Measurements from ENCODE around the gene NOL4L.
"Not testable (repeated sequence)": the region's sequence is repeated elsewhere in the genome, so short reads cannot be mapped to it uniquely, and the experiment has no call there.

The NOL4L gene

DNA sequence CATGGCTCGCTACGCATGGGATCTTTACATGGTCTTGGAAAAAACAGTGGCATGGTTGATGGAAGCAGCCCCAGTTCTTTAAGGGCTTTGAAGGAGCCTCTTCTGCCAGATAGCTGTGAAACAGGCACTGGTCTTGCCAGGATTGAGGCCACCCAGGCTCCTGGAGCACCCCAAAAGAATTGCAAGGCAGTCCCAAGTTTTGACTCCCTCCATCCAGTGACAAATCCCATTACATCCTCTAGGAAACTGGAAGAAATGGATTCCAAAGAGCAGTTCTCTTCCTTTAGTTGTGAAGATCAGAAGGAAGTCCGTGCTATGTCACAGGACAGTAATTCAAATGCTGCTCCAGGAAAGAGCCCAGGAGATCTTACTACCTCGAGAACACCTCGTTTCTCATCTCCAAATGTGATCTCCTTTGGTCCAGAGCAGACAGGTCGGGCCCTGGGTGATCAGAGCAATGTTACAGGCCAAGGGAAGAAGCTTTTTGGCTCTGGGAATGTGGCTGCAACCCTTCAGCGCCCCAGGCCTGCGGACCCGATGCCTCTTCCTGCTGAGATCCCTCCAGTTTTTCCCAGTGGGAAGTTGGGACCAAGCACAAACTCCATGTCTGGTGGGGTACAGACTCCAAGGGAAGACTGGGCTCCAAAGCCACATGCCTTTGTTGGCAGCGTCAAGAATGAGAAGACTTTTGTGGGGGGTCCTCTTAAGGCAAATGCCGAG is 148.8 kb downstream of the NOL4L start:
- in situ Hi-C loops (cut with MboI; ENCODE audit: low sequenced_read_pairs): no loop called here

DNA sequence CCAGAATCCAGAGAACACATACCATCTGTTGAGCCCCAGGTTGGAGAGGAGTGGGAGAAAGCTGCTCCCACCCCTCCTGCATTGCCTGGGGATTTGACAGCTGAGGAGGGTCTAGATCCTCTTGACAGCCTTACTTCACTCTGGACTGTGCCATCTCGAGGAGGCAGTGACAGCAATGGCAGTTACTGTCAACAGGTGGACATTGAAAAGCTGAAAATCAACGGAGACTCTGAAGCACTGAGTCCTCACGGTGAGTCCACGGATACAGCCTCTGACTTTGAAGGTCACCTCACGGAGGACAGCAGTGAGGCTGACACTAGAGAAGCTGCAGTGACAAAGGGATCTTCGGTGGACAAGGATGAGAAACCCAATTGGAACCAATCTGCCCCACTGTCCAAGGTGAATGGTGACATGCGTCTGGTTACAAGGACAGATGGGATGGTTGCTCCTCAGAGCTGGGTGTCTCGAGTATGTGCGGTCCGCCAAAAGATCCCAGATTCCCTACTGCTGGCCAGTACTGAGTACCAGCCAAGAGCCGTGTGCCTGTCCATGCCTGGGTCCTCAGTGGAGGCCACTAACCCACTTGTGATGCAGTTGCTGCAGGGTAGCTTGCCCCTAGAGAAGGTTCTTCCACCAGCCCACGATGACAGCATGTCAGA is 149.6 kb downstream of the NOL4L start:
- in situ Hi-C loops (cut with MboI; ENCODE audit: low sequenced_read_pairs): no loop called here

DNA sequence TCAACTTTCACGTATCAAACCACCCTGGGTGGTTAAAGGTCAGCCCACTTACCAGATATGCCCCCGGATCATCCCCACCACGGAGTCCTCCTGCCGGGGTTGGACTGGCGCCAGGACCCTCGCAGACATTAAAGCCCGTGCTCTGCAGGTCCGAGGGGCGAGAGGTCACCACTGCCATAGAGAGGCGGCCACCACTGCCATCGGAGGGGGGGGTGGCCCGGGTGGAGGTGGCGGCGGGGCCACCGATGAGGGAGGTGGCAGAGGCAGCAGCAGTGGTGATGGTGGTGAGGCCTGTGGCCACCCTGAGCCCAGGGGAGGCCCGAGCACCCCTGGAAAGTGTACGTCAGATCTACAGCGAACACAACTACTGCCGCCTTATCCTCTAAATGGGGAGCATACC is 150.7 kb downstream of the NOL4L start:
- in situ Hi-C loops (cut with MboI; ENCODE audit: low sequenced_read_pairs): no loop called here

DNA sequence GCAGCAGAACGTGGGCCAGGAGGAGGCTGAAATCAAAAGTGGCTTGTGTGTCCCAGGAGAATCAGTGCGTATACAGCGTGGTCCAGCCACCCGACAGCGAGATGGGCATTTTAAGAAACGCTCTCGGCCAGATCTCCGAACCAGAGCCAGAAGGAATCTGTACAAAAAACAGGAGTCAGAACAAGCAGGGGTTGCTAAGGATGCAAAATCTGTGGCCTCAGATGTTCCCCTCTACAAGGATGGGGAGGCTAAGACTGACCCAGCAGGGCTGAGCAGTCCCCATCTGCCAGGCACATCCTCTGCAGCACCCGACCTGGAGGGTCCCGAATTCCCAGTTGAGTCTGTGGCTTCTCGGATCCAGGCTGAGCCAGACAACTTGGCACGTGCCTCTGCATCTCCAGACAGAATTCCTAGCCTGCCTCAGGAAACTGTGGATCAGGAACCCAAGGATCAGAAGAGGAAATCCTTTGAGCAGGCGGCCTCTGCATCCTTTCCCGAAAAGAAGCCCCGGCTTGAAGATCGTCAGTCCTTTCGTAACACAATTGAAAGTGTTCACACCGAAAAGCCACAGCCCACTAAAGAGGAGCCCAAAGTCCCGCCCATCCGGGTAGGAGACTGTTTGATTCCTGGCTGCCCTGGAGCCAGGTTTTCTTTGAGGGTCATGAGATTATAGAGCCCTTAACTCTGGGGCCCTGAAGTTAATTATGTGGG is 151.7 kb downstream of the NOL4L start:
- in situ Hi-C loops (cut with MboI; ENCODE audit: low sequenced_read_pairs): no loop called here

DNA sequence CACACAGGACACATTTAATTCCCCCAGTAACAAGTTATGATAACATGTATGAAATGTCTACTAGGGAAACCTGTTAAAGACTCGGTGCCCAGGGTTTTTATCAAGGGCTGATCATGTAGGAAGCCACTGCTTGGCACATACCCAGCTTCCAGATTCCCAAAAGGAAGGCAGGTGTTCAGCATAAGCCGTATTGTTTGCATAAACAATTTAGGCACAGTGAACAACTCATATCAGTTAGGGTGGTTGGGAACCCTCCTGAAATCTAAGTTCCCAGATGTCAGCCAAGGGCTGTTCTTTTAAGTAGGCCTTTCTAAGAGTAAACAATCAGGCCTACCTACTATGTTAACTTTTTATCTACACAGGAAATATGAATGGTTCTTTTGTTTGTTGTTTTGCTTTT is 152.9 kb downstream of the NOL4L start:
- in situ Hi-C loops (cut with MboI; ENCODE audit: low sequenced_read_pairs): no loop called here

GRCh38 chr20:32431457-32431856 is 153.7 kb downstream of the NOL4L start:
- in situ Hi-C loops (cut with MboI; ENCODE audit: low sequenced_read_pairs): no loop called here

GRCh38 chr20:32429745-32430360 is 155.3 kb downstream of the NOL4L start:
- in situ Hi-C loops (cut with MboI; ENCODE audit: low sequenced_read_pairs): no loop called here

GRCh38 chr20:32429343-32429742 is 155.8 kb downstream of the NOL4L start:
- in situ Hi-C loops (cut with MboI; ENCODE audit: low sequenced_read_pairs): no loop called here

DNA sequence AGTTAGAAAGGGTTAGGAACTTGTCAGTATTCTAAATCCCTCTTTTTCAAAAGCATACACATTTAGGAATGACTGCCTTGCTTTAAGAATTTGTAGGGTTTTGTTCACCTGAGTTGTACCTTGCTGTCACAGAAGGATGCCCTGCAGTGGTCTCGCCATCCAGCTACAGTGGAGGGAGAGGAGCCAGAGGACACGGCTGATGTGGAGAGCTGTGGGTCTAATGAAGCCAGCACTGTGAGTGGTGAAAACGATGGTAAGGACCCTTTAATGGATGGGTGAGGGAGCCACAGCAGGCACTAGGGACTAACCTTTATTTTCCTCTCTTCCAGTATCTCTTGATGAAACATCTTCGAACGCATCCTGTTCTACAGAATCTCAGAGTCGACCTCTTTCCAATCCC is 157.1 kb downstream of the NOL4L start:
- in situ Hi-C loops (cut with MboI; ENCODE audit: low sequenced_read_pairs): no loop called here

DNA sequence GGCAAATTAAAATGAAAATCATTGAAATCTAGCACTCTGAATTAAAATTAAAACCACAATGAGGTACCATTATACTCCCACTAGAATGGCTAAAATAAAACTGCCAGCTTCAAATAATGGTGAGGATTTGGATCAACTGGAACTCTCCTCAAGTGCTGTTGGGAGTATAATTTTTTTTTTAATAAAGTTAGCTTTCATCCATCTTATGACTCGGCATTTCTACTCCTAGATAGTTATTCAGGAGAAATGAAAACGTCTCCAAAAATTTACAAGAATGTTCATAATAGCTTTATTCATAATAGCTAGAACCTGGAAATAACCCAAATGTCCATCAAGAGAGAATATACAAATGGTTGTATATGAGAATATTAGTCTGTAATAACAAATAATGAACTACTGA is 163.8 kb downstream of the NOL4L start:
- in situ Hi-C loops (cut with MboI; ENCODE audit: low sequenced_read_pairs): no loop called here

- in situ Hi-C loops (cut with MboI; ENCODE audit: low sequenced_read_pairs): no loop called here
These were observed 166.8 kb downstream of the NOL4L start for GRCh38 chr20:32418376-32418775.

GRCh38 chr20:32416206-32416605 is 168.9 kb downstream of the NOL4L start:
- in situ Hi-C loops (cut with MboI; ENCODE audit: low sequenced_read_pairs): no loop called here

GRCh38 chr20:32415494-32415893 is 169.6 kb downstream of the NOL4L start:
- in situ Hi-C loops (cut with MboI; ENCODE audit: low sequenced_read_pairs): no loop called here

DNA sequence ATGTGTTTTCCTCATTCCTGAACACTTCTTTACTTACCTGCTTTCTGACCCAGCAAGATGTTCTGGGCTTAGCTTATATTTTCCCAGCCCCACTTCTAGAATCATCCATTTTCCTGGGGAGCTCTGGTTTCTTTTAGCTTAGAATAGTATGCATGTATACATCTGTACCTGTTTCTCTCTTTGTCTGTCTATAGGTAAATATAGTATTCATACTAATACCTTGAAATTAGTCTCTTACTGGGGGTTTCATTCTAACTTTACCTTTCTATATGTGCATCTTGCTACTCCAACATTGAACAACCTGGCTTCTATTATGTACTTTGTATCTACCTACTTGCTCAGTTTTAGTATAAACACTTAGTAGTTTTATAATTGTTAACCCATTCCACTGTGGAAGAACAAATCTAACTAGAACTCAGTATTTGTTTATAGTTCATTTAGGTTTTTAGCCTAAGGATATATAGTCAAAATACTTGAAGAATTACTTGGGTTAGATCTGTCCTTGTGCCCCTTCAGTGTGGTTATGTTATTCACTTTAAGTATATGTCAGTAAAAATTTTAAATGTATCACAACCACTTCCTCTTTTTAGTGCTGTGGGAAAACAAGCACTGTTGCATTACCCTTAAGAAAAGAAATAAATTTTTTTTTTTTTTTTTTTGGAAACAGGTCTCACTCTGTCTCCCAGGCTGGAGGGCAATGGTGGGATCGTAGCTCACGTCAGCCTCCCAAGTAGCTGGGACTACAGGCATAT is 173.0 kb downstream of the NOL4L start:
- in situ Hi-C loops (cut with MboI; ENCODE audit: low sequenced_read_pairs): no loop called here

- in situ Hi-C loops (cut with MboI; ENCODE audit: low sequenced_read_pairs): not testable (repeated sequence)
These were observed 177.9 kb downstream of the NOL4L start for GRCh38 chr20:32407131-32407750.

DNA sequence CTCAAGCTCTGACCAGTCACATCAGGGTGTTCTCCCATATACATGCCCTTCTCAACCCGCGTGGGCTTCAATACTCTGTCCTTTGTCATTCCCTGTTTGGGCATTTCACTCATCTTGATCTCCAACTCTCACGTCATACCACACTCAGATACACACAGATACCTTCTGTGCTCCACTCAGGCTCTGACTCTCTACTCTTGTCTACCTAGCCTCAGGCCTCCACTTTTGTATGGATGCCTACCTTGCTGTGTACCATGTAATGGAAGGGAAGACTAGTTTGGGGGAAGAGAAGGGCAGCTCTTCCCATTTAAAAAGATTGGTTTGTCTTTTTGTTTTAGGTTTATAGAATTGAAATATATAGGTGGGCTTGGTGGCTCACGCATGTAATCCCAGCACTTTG is 178.4 kb downstream of the NOL4L start:
- in situ Hi-C loops (cut with MboI; ENCODE audit: low sequenced_read_pairs): no loop called here

DNA sequence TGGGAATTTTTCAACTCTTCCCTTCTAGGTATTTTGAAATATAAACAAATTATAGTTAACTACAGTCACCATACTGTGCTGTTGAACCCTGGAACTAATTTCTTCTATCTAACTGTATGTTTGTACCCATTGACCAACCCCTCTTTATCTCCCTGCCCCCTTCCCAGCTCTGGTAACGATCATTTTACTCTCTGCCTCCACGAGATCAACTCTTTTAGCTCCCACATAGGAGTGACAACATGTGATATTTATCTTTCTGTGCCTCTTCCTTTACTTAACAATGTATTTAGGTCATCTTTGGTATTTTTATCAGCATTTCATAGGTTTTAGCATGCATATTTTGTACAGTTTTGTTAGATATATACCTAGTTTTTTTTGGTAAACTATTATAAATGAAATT is 181.1 kb downstream of the NOL4L start:
- in situ Hi-C loops (cut with MboI; ENCODE audit: low sequenced_read_pairs): no loop called here

- in situ Hi-C loops (cut with MboI; ENCODE audit: low sequenced_read_pairs): no loop called here
These were observed 184.7 kb downstream of the NOL4L start for GRCh38 chr20:32400476-32400875.

GRCh38 chr20:32397567-32398084 is 187.5 kb downstream of the NOL4L start:
- in situ Hi-C loops (cut with MboI; ENCODE audit: low sequenced_read_pairs): no loop called here

DNA sequence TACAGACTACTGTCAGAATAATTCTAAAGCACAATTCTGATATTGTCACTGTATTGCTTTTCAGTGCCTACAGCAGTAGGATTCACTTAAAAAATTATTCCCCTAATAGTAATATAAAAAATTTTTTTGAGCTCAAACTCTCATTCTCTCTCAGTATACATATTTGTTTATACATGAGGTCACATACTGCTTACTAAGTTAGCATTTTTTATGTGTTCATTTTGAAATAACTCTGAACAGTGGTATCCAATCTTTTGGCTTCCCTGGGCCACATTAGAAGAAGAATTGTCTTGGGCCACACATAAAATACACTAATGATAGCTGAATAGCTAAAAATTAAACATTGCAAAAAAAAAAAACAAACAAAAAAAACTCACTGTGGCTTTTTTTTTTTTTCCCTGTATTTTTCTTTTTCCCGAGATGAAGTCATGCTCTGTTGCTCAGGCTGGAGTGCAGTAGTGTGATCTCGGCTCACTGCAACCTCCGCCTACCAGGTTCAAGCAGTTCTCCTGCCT is 188.4 kb downstream of the NOL4L start:
- in situ Hi-C loops (cut with MboI; ENCODE audit: low sequenced_read_pairs): no loop called here

All from HL-60/S4 (cell line).